Smooth muscle cell of the brain vasculature (primary cell): Measurements from ENCODE around the gene HAPSTR1.

ENCODE experiments used
- DNase-seq: peaks from one replicate; pipeline ENCODE4 v3.0.0-alpha.2; 2012; ENCODE audit warnings: low read depth, low spot score

Gene HAPSTR1

DNA sequence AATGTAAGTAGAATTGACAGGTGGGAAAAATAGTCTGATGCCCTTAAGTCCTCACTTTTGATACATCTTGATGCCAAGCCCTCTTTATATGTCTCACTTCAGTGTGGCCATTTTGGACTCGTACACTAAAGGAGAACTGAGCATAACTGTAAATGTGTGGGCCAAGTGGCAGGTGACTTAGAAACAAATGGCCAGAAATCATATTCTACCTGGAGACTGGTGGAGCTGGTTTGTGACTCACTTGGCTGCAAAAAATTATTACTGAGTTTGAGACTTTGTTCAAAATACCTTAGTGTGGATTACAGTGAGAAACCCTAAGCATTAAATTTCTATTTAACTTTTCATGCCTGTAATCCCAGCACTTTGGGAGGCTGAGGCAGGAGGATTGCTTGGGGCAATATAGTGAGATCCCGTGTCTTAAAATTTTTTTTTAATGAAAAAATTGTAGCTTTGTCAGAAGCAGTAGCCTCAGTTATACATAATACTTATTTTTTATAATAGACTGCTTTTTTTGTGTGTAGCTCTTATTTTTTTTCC is 5.0 kb downstream of the HAPSTR1 start:
- DNase-seq = no peak

DNA sequence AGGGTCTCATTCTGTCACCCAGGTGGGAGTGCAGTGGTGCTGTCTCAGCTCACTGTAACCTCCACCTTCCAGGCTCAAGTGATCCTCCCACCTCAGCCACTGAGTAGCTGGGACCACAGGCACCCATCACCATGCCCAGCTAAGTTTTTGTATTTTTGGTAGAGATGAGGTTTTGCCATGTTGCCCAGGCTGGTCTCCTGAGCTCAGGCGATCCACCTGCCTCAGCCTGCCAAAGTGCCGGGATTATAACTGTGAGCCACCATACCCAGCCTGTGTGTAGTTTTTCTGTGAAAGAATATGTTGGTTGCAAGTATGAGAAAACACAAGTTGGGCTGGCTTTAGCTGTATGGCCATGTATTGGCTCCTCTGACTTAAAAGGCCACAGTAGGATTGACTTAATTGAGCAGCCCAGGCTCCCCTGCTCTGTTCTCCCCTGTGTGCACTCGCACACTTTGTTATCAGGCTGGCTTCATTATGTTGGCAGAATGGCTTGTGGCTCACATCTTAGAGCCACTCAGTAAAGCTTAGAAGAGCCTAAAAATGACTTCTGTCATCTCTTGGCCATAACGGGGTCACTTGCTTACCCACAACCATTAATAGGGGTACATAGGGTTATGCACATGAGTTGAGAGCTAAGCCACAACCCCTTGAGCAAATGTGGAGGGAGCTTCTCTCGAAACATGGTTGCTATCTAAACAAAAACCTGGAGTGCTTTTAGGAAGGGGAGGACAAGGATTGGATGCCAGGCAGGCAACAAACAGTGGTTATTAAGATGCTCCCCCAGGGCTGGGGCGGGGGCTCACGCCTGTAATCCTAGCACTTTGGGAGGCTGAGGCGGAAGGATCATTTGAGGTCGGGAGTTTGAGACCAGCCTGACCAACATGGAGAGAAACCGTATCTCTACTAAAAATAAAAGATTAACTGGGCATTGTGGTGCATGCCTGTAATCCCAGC is 6.1 kb downstream of the HAPSTR1 start:
- DNase-seq = no peak

DNA sequence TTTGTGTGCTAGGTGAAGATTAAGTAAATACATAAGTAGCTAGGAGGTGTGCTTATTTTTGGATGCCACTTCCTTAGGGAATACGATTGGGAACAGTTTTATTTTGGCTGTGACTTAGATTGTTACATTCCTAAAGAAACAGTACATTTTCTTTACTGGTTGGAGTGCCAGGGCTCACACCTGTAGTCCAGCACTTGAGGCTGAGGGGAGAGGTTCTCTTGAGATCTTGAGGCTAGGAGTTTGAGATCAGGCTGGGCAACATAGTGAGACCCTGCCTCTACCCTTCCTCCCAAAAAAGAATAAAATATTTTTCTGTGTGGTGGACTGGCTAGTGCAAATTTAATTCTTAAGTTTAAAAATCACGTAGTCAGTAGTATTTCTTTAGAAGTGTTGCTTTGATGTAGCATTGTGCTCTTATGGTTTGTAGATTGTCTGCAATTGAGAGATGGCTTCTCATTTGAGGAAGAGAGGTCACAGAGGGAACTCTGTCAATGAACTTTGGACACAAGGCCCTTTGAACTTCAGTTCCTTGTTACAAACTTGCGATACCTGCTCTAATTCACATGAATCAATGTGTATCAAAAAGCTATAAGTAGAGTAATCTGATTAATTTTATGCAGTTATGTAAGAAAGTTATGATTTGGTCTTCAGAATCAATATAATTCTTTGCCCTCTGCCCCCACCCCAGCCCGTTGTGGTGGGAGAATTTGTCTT is 7.1 kb downstream of the HAPSTR1 start:
- no peak for DNase-seq

DNA sequence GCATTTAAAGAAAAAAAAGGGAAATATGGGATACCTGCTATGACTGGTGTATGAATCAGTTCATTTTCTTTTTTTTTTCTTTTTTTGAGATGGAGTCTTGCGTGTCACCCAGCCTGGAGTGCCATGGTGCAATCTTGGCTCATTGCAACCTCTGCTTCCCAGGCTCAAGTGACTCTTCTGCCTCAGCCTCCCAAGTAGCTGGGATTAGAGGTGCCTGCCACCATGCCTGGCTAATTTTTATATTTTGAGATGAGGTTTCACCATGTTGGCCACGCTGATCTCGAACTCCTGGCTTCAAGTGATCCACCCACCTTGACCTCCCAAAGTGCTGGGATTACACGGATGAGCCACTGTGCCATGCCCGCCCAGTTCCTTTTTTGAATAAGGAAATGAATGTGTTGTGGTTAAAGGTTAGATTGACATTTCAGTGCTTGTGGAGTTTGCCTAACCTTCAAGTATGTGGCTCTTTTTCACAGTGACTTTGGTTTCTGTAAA is 7.7 kb downstream of the HAPSTR1 start:
- DNase-seq = no peak

GRCh38 chr16:9102379-9102778 is 10.9 kb downstream of the HAPSTR1 start:
- no peak for DNase-seq

GRCh38 chr16:9102943-9103342 is 11.5 kb downstream of the HAPSTR1 start:
- no peak for DNase-seq

- no peak for DNase-seq
These were observed 12.1 kb downstream of the HAPSTR1 start for GRCh38 chr16:9103546-9103945.

DNA sequence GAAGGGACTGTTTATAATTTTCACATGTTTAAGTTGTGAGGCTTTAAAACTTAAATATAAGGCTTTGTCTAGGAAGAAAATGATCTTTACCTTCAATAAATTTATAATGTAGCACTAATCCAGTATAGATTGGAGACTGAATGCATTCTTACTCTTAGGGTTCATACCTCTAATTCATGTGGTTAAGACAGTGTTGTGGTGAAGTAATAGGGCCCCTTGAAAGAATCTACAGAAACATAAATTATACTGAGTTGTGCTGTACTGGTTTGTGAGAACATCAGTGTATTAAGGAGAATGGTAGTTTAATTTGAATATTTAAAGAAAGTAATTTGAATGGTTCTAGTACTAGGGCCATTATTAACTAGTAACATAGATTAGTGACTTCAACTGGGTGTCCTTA is 13.7 kb downstream of the HAPSTR1 start:
- no peak for DNase-seq

DNA sequence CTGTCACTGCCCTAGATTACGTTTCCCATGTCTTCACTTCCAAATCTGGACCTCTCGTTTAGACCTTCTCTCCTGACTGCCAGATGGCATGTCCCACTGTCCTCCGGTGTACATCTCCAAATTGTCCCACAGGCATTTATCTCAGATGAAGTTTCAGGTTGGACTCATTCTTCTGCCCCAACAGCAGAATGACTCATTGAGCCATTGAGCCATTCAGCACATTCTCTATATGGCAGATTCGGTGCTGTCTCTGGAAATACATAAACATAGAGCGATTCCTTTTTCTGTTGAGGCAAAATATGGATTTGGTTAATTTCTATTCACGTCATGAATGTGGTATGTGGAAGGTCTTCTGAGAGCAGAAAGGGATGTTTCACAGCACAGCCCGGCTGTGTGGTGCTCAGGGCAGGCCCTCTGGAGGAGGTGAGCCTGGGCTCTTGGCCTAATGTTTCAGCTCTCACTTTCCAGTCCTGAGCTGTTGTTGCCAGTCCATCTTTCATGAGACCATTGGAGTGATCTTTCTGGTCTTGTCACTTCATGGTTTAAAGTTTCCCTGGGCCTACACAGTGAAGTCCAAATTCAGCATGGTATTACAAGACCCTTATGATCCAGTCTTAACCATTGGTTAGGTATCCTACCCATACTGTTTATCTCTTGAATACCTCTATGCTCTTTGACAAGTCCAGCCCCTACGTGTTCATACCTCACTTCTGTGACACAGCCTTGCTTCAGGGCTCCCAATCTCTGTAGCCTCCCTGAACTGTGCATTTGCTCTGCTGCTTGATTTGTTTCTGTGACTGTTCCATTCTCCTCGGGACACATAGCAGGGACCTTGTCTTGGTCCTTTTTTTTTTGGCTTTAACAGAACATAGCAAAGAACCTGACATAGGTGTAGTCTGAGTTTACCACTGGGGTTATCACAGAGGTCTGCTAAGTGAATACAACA is 15.9 kb downstream of the HAPSTR1 start:
- no peak for DNase-seq

- DNase-seq = no peak
These were observed 17.8 kb downstream of the HAPSTR1 start for GRCh38 chr16:9109255-9109654.

GRCh38 chr16:9112166-9112843 is 20.9 kb downstream of the HAPSTR1 start:
- DNase-seq = no peak

- no peak for DNase-seq
These were observed 21.4 kb downstream of the HAPSTR1 start for GRCh38 chr16:9112844-9113186.

DNA sequence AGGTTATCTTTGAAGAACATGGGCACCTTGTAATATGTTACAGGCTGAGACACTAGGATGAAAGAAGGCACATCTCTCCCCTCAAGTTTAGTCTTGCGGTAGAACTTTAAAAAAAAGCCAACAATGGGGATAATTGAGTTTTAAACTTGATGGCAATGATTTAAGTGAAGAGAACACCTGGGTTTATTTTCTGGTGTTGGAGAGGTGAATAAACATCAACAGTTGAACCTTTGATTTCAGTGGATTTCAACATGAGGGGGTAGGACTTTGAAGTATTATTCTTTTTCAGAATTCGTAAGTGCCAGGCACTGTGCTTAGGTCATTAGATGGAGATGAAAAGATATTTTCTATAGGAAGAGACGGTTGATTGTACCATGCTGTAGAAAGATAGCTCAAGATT is 22.3 kb downstream of the HAPSTR1 start:
- no peak for DNase-seq

- DNase-seq = no peak
These were observed 22.7 kb downstream of the HAPSTR1 start for GRCh38 chr16:9114112-9114511.

GRCh38 chr16:9114842-9115241 is 23.4 kb downstream of the HAPSTR1 start:
- no peak for DNase-seq

- DNase-seq = no peak
These were observed 23.8 kb downstream of the HAPSTR1 start for GRCh38 chr16:9115277-9115676.

DNA sequence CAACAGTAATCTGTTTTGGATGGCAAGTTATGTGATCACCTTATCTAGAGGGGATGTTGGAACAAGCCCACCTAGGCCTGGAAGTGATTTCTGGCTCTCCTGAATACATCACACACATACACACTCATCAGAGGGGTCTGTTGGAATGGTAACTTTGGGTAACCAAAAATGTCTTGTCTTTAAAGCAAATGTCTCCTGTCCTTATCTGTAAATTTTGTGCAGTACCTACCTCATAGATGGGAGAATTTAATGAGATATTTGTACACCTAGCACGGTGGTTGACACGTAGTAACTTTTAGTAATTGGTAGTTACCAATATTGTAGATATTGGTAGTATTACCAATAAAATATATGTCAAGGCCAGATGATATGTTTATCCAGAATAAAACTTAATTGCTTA is 24.7 kb downstream of the HAPSTR1 start:
- no peak for DNase-seq

GRCh38 chr16:9118170-9118569 is 26.7 kb downstream of the HAPSTR1 start:
- DNase-seq = no peak

- no peak for DNase-seq
These were observed 28.4 kb downstream of the HAPSTR1 start for GRCh38 chr16:9119795-9120194.

GRCh38 chr16:9122342-9122741 is 30.9 kb downstream of the HAPSTR1 start:
- DNase-seq = no peak

GRCh38 chr16:9122969-9123368 is 31.5 kb downstream of the HAPSTR1 start:
- no peak for DNase-seq
